Gastroesophageal sphincter (tissue), 4 donors: ENCODE measurements around the gene ID3. TPM values are rescaled to one million over a fixed set of nuclear protein-coding genes. Genes with fewer than 3 reads are reported as not detected.

ENCODE experiments used
- ATAC-seq: fragments of 150-250 bp; one replicate; pipeline ENCODE4 v1.9.1; 2016; ENCODE audit warnings: mild to moderate bottlenecking, moderate library complexity
- H3K27ac ChIP-seq, 4 donors: fragments of 200-600 bp; sonication (generic) in 3 of 4; 1 replicate in 3 of 4; 2 replicates in 1 of 4; pipeline ENCODE4 v1.5.1; 2016 to 2019
- H3K27me3 ChIP-seq: fragments of 200-600 bp; sonication (generic); one replicate; pipeline ENCODE4 v1.5.1; 2019
- H3K36me3 ChIP-seq, 2 donors: fragments of 200-600 bp; sonication (generic); one replicate each; pipeline ENCODE4 v1.5.1; 2019; ENCODE audit warnings: control low read depth in 1 of 2
- H3K4me1 ChIP-seq, 3 donors: fragments of 200-600 bp; sonication (generic); 1 replicate in 2 of 3; 2 replicates in 1 of 3; pipeline ENCODE4 v1.5.1; 2016 to 2019; ENCODE audit warnings: control low read depth in 2 of 3
- H3K4me3 ChIP-seq, 2 donors: fragments of 200-600 bp; sonication (generic); one replicate each; pipeline ENCODE4 v1.5.1; 2019; ENCODE audit warnings: mild to moderate bottlenecking in 1 of 2, moderate library complexity in 1 of 2
- H3K9me3 ChIP-seq, 3 donors: fragments of 200-600 bp; sonication (generic); one replicate each; pipeline ENCODE4 v1.5.1; 2017 to 2019; ENCODE audit warnings: control low read depth in 2 of 3
- EP300 ChIP-seq: sonication (generic); formaldehyde crosslinking; IDR thresholded peaks from one replicate; pipeline ENCODE4 v1.6.1; 2017; ENCODE audit warnings: antibody characterized with exemption, mild to moderate bottlenecking
- POLR2A ChIP-seq, 2 donors: fragments of 450-650 bp; IDR thresholded peaks; one replicate each; pipeline ENCODE4 v1.6.1; 2017; ENCODE audit warnings: antibody characterized with exemption in 2 of 2, mild to moderate bottlenecking in 2 of 2, moderate library complexity in 1 of 2
- POLR2AphosphoS5 ChIP-seq: sonication (generic); formaldehyde crosslinking; IDR thresholded peaks from one replicate; pipeline ENCODE4 v1.6.1; 2017; ENCODE audit warnings: antibody characterized with exemption
- WGBS, 2 donors: methylation state at CpG; one replicate each; pipeline ENCODE4 v1.1.5; 2018; ENCODE audit warnings: low coverage in 1 of 2; 5-methylcytosine and 5-hydroxymethylcytosine counted together
- total RNA-seq, 4 donors: library from RNA; depleted of rRNA; stranded (reverse); fragments of >200 nt; gene quantifications; one replicate each; pipeline ENCODE4 v1.1.0, GENCODE V29; 2016
- TF ChIP-seq, protein P1 (sequence below), 4 experiments: fragments of 200-600 bp in 2 of 4; fragments of 450-650 bp in 2 of 4; sonication (generic) in 1 of 4; IDR thresholded peaks; one replicate each; pipeline ENCODE4 v1.5.1; 2017 to 2019; ENCODE audit warnings: antibody characterized with exemption in 4 of 4, mild to moderate bottlenecking in 2 of 4, moderate library complexity in 2 of 4

Gene ID3
- total RNA-seq, 4 donors from 2014 or later: 144 to 270 (median 221) TPM

DNA sequence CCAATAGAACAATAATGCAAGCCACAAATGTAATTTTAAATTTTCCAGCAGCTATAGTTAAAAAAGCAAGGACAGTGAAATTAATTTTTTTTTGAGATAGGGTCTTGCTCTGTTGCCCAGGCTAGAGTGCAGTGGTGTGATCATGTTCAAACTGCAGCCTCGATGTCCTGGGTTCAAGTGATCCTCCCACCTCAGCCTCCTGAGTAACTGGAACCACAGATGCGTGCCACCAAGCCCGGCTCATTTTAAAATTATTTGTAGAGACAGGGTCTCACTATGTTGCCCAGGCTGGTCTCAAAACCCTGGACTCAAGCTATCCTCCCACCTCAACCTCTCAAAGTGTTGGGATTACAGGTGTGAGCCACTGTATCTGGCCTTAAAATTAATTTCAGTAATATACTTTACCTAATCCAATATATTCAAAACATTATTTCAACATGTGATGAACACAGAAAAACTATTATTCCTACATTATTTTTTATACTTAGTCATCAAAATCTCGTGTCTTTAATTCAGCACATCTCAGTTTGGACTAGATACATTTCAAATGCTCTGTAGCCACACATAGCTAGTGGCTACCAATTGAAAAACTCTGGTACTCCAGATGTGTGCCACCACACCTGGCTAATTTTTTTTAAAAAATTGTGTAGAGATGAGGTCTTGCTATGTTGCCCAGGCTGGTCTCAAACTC lies 10.8 kb upstream of the ID3 start:
- Histone ChIP-seq H3K4me1 (peaks cover 0 to 44% (median 11%) of the 10 kb centered on the region in 3 donors), H3K27me3 (no peaks in the 10 kb centered on the region), H3K4me3 (no peak overlapping the region), H3K27ac (peak overlapping the region in 1 of 4 donors; percentile 91), H3K9me3 (no peaks in the 10 kb centered on the region), H3K36me3 (no peaks in the 10 kb centered on the region)
- ATAC-seq: no peak
- no peak for TF ChIP-seq EP300
- TF ChIP-seq, protein P1, sequence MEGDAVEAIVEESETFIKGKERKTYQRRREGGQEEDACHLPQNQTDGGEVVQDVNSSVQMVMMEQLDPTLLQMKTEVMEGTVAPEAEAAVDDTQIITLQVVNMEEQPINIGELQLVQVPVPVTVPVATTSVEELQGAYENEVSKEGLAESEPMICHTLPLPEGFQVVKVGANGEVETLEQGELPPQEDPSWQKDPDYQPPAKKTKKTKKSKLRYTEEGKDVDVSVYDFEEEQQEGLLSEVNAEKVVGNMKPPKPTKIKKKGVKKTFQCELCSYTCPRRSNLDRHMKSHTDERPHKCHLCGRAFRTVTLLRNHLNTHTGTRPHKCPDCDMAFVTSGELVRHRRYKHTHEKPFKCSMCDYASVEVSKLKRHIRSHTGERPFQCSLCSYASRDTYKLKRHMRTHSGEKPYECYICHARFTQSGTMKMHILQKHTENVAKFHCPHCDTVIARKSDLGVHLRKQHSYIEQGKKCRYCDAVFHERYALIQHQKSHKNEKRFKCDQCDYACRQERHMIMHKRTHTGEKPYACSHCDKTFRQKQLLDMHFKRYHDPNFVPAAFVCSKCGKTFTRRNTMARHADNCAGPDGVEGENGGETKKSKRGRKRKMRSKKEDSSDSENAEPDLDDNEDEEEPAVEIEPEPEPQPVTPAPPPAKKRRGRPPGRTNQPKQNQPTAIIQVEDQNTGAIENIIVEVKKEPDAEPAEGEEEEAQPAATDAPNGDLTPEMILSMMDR (IDR thresholded peaks at IDR 0.05): no peak
- TF ChIP-seq POLR2AphosphoS5: no peak
- TF ChIP-seq POLR2A (IDR thresholded peaks at IDR 0.05): no peak
- 83 to 92% methylated on average over 3 to 4 of the region's 4 CpGs for WGBS, 2 donors

DNA sequence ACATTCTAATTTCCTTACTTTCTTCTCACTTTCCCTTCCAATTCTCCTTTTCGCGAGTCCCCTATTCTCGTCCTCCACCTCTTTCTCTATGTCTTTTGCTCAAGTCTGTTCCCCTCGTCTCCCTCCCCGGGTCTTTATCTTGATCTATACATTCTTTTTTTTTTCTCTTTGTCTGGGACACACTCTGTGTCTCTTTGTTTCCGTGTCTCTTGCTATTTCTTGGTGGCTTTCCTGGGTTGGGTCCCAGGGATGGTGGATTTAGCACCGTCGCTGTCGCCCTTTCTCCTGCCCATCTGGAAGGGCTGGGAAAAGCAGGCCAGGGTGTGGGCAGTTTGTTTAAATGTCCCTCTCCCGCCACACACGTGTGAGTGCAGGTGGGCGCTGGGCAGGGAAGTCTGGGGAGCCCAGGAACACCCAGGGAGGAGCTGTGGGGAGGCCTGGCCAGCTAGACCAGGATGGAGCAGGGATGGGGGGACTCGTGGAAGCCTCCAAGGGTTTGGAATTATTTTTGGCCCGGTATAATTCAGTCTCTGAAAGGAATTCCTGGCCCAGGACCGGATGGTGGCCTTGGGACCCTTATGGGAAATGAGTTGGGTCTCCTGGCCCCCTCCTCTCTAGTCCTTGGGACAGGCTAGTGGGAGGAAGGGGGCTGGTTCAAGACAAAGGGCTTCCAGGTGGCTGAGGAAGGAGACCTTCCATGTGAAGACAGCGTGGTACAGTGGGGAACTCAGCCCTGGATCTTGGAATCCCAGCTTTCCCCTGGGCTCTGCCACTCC lies 9.5 kb upstream of the ID3 start:
- no peaks in the 10 kb centered on the region for H3K9me3 ChIP-seq
- peak; percentile 37 for ATAC-seq
- H3K36me3 ChIP-seq: no peaks in the 10 kb centered on the region
- TF ChIP-seq, protein P1 (IDR thresholded peaks at IDR 0.05): no peak
- no peak for TF ChIP-seq POLR2AphosphoS5
- peaks cover 0 to 56% (median 24%) of the 10 kb centered on the region in 3 donors for H3K4me1 ChIP-seq
- peak overlapping the region; percentile 51 to 68 for H3K4me3 ChIP-seq
- no peaks in the 10 kb centered on the region for H3K27me3 ChIP-seq
- peak overlapping the region; percentile 64 to 98 (median 88) for H3K27ac ChIP-seq
- WGBS, 2 donors: 20 to 26% methylated on average over 6 to 12 of the region's 16 CpGs

DNA sequence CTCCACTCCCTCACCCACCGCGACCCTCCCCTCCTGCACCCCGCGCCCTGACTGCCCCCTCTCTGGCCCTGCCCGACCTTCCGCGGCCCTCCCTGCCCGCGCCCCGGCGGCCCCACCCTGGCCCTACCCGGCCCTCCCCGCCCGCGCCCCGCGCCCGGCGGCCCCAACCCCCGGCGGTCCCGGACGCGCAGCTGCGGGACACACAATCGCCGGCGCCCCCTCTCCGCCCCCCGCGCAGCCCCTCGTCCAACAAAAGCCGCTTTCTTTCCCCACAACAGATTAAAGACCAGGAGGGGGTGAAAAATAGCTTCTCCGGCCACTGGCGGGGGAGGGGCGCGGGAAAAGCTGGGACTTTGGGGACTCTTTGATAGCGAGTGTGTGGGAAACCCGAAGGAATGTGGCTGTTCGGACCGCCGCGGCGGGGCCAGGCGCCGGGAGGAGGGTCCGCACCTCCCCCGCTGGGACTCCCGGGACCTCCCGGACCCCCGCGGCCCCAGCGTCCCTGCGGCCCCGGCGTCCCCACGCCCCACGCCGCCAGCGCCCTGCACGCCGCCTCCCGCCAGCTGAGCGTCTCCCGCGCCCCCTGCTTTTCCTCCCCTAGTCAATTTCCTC lies 8.8 kb upstream of the ID3 start:
- Histone ChIP-seq H3K4me1 (peaks cover 0 to 63% (median 31%) of the 10 kb centered on the region in 3 donors), H3K9me3 (no peaks in the 10 kb centered on the region), H3K27me3 (no peaks in the 10 kb centered on the region), H3K4me3 (peak overlapping the region; percentile 51 to 68), H3K27ac (peak overlapping the region; percentile 64 to 98 (median 88)), H3K36me3 (no peaks in the 10 kb centered on the region)
- TF ChIP-seq POLR2A (IDR thresholded peaks at IDR 0.05) (peak in 1 of 2 donors; percentile 10), POLR2AphosphoS5 (no peak)
- WGBS, 2 donors: 3% methylated on average over 7 to 9 of the region's 66 CpGs
- ATAC-seq: peak; percentile 34

GRCh38 chr1:23567629-23567995 lies 8.3 kb upstream of the ID3 start:
- Histone ChIP-seq H3K27ac (peak overlapping the region; percentile 64 to 98 (median 88)), H3K36me3 (no peaks in the 10 kb centered on the region), H3K4me1 (peaks cover 0 to 68% (median 35%) of the 10 kb centered on the region in 3 donors), H3K9me3 (no peaks in the 10 kb centered on the region), H3K27me3 (no peaks in the 10 kb centered on the region), H3K4me3 (peak overlapping the region; percentile 51 to 68)
- no peak for ATAC-seq
- 94% methylated on average over 8 of the region's 15 CpGs; no CpG with 5 or more reads in 1 of the 2 donors for WGBS, 2 donors
- TF ChIP-seq, protein P1 (IDR thresholded peaks at IDR 0.05): no peak
- no peak for TF ChIP-seq POLR2A (IDR thresholded peaks at IDR 0.05)
- no peak for TF ChIP-seq POLR2AphosphoS5
- TF ChIP-seq EP300: no peak

- TF ChIP-seq POLR2AphosphoS5 (no peak), POLR2A (IDR thresholded peaks at IDR 0.05) (no peak), EP300 (no peak)
- TF ChIP-seq, protein P1 (IDR thresholded peaks at IDR 0.05): no peak
- Histone ChIP-seq H3K4me1 (peaks cover 4 to 78% (median 41%) of the 10 kb centered on the region in 3 donors), H3K27me3 (no peaks in the 10 kb centered on the region), H3K4me3 (no peak overlapping the region), H3K36me3 (no peaks in the 10 kb centered on the region), H3K9me3 (no peaks in the 10 kb centered on the region), H3K27ac (peak overlapping the region in 3 of 4 donors; percentile 46 to 98 (median 96))
- WGBS, 2 donors: 83 to 93% methylated on average over 3 to 5 of the region's 6 CpGs
- ATAC-seq: no peak
These were observed 7.0 kb upstream of the ID3 start for GRCh38 chr1:23566304-23566703.
